Hematopoietic multipotent progenitor cell treated with erythropoietin and hydrocortisone succinate and interleukin-3 and kit ligand, for 4 days (in vitro differentiated cells): ENCODE measurements around the gene PRSS27.
A peak's percentile ranks its signal among the peaks of the same experiment; 100 is the strongest.
"Not testable (repeated sequence)": the region's sequence is repeated elsewhere in the genome, so short reads cannot be mapped to it uniquely, and the experiment has no call there.

Source experiments
- DNase-seq: peaks from one replicate; pipeline ENCODE4 v3.0.0-alpha.2; 2015

PRSS27 gene

DNA sequence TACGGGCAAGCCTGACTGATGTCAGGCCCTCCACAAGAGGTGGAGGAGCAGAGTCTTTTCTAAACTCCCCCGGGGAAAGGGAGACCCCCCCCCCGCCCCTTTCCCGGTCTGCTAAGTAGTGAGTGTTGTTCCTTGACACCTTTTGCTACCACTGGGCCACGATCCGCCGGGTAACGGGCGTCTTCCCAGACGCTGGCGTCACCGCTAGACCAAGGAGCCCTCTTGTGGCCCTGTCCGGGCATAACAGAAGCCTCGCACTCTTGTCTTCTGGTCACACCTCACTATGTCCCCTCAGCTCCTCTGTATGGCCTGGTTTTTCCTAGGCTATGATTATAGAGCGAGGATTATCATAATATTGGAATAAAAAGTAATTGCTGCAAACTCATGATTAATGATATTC is 50.0 kb downstream of the PRSS27 start:
- DNase-seq, result peak; percentile 75

GRCh38 chr16:2669587-2669986 is 50.4 kb downstream of the PRSS27 start:
- not testable (repeated sequence) for DNase-seq

- DNase-seq, result not testable (repeated sequence)
Measured at GRCh38 chr16:2666671-2667070, 53.4 kb downstream of the PRSS27 start.

DNA sequence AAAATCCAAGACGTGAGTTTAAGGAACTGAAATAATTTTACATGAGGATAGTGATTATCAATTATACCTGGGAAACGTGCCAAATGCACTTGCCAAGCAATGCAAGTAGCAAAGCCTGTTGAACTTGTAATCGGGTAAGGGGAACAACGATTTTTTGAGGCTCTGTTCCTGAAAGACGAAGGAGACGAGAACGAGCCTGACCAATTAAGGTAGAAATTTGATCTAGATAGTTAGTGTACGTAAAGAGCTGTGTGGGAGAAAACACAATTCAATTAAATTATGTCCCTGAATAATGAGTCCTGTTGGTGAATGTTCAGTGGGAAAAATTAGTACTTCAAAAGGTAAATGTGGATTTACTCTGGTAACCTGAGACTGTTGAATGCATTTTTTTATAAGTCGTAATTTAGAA is 55.4 kb downstream of the PRSS27 start:
- DNase-seq, result no peak

- DNase-seq, result peak; percentile 63
Measured at GRCh38 chr16:2663553-2664546, 56.2 kb downstream of the PRSS27 start.
